ENCODE data around the gene C17orf100.

The C17orf100 gene

DNA sequence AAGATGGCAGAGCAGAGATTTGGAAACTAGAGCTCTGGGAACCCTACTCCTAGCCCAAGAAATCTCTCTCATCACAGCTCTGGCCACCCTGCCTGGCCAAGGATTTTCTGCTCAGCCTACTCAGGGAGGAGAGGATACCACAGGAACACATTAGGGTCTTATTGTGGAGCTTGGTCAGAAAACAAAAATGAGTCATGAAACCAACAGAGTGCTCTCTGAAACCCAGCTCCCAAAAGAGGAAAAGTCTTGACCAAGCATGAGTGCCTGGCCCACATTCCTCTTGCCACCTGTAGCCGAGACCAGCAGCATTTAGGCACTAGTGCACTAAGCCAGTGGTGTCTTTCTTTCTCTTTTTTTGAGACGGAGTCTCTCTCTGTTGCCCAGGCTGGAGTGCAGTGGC, 43.5 kb downstream of the C17orf100 start:
- no peak for DNase-seq (ENCODE audit: low spot score)

DNA sequence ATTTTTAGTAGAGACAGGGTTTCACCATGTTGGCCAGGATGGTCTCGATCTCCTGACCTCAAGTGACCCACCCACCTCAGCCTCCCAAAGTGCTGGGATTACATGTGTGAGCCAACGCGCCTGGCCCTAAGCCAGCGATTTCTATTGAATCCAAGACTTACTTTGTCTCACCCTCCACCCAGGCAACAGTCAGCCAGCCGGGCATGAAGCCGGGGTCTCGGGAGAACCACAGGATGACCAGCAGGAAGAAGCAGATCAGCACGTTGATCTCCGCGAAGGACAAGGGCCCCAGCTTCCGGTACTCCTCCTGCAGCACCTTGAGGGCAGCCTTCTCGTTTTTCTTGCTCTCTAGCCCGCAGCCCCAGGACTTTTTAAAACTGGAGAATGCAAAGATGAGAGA, 44.0 kb downstream of the C17orf100 start:
- no peak for DNase-seq (ENCODE audit: low spot score)

DNA sequence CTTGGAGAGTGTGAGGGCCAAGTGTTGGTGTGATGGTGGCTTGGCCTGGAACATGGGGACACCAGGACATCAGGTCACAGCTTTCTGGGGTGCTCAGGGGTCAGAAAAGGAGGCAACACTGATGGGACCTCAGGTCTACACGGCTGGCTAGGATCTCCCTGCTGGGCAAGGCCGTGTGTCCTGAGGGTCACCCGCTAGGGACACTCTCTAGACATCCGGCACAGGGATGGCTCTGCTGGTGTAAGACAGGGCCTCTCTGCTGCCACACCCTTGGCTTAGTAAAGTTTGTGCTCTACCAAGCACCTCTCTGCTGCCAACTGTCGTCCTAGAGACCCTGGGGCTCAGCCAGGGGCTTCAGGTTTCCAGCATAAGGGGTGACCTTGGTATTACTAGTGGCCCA, 45.3 kb downstream of the C17orf100 start:
- no peak for DNase-seq (ENCODE audit: low spot score)

DNA sequence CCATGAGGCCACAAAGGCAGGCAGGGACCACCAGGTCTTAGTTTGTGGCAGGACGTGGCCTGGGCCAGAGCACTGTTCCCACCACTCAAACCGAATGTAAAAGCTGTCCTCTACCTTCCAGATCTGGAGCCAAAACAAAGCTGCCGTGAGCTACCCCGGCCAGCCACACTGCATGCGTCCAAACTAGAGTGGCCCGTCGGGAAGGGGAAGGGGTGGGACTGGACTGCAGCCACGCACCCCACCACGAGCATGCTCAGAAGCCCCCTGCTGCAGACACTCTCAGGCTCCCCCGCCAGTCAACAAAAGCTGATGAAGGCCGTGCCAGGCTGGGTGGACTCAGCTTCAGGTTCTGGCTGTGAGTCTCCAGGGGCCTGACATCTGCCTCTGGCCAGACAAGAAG, 46.4 kb downstream of the C17orf100 start:
- DNase-seq (ENCODE audit: low spot score), result no peak

DNA sequence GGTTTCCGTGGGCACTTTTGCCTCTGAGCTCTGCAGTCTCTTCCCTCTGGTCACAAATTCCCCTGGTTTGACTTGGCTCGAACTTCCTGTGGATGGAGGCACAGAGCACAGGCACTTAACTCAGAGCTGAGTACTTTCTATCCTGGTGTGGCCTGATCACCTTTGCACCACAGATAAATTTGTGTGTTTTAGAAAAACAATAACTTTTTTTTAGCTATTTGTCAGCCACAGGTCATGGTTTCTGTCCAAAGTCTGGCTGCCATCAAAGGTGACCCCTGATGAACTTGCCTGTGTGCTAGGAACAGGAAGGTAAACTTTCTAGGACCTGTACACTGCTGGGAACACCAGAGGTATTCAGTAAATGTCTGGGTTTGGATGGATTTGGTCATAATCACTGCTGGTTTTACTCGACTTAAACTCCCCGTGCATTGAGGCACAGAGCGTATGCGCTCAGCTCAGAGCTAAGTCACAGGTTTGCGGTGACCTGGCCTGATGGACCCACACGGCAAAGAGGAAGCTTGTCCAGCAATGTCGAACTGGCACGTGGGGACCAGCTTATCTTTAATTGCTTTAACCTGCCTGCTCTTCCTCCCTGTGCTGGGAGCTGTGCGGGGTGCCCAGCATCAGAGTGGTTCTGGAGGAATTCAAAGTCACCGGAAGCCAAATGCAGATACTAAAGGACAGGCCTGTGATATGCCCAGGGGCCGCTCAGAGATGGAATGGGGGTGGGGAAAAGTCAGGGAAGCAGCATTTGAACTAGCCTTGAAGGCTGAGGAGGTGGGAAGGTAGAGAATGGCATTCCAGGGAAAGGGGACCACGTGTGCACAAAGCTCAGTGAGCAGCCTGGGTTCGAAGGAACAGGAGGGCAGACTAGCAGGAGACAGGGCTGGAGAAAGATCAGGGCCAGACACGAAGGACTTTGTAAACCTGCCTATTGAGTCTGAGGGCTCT, 48.7 kb downstream of the C17orf100 start:
- no peak for DNase-seq (ENCODE audit: low spot score)

DNA sequence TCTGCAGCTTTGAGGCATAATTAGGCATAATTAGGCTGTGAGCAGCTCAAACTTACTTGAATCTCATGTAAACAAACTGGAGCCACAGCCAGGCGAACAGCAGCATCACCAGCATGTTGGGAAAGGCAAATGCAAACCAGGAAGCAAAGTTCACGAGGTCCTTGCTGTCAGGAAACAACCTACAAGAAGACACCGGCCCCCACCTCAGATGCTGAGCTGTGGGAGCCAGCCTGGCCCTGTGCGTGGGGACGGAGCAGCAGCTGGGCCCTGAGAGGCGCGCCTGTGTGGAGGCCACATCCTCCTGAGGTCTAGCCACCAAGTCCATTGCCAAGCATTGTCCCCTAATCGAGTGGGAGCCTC, 49.4 kb downstream of the C17orf100 start:
- DNase-seq (ENCODE audit: low spot score), result no peak

DNA sequence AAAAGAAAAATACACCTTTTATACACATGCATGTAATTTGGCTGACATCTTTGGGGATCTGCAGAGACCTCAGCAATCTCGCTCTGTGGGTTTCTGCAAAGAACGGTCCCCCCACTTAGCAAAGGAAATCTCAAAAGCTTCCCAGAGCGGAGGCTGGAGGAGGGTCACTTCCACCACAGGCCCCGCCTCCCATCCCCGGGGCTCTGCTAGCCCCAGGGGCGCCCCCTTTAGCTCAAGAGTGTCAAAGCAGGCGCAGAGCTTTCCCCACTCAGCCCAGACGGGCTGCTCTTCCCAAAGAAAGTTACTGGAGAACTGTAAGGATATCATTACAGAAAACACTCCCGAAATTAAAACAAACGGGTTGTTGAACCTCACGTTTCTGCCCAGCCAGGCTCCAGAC, 50.2 kb downstream of the C17orf100 start:
- DNase-seq (ENCODE audit: low spot score), result peak; percentile 39

DNA sequence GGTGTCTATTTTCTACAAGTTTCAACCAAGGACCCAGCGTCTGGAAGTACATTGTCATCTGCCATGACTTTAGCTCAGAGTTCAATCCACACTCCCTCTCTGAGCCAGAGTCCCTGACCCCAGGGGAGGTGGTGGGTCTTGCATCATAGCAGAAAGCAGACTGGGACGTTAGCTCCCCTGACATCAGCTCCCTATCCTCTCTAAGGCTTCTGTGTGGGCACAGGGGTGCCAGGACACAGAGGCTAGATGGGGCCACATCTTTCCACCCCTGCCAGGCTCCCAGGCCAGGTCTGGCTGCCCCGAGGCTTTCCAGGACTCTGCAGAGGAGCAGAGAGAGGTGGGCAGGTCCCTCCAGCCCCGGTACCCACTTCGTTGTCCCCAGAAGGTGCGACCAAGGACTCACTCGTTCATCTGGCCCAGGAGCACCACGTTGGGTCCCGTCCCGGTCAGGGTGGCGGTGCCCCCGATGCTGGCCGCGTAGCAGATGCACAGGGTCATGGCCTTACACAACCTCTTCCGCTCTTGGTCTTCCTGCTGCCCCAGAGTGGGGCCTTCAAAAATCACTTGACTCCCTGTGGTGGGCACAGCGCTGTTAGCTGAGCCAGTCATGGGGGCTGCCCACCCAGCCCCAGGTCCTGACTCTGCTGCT, 51.1 kb downstream of the C17orf100 start:
- no peak for DNase-seq (ENCODE audit: low spot score)

All from hepatic stellate cell (primary cell).